Panc1 (cell line): ENCODE measurements around the gene RFT1.

ENCODE experiments used
- POLR2AphosphoS5 ChIP-seq: IDR thresholded peaks from 2 replicates; pipeline ENCODE4 v1.6.1; 2012; ENCODE audit warnings: mild to moderate bottlenecking, low read depth, low read length, moderate library complexity
- TF ChIP-seq, protein P1 (sequence below): fragments of 450-650 bp; IDR thresholded peaks from 2 replicates; pipeline ENCODE4 v1.5.1; 2017; ENCODE audit warnings: mild to moderate bottlenecking

DNA sequence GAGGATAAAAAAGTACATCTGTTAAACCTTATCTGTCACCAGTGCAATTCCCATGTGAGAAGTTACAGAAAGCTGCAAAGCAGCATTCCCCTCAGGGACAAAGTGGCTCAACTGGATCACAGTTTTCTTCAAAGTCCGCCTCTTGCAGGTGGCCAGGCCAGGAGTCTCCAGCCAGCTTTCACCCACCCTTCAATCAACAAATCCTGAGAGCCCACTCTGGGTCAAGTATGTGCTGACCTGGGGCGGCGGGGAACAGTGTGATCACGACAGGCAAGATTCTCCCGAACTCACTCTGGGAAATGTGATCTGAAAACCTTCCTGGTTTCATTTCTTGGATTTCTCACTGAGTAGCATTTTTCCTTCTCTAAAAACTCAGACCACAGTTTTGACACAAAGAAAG is 39.2 kb downstream of the RFT1 start:
- TF ChIP-seq, protein P1, sequence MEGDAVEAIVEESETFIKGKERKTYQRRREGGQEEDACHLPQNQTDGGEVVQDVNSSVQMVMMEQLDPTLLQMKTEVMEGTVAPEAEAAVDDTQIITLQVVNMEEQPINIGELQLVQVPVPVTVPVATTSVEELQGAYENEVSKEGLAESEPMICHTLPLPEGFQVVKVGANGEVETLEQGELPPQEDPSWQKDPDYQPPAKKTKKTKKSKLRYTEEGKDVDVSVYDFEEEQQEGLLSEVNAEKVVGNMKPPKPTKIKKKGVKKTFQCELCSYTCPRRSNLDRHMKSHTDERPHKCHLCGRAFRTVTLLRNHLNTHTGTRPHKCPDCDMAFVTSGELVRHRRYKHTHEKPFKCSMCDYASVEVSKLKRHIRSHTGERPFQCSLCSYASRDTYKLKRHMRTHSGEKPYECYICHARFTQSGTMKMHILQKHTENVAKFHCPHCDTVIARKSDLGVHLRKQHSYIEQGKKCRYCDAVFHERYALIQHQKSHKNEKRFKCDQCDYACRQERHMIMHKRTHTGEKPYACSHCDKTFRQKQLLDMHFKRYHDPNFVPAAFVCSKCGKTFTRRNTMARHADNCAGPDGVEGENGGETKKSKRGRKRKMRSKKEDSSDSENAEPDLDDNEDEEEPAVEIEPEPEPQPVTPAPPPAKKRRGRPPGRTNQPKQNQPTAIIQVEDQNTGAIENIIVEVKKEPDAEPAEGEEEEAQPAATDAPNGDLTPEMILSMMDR = no peak
- no peak for TF ChIP-seq POLR2AphosphoS5
